Hypothalamus (tissue), 51 donors: ENCODE measurements around the gene JRKL.

Experiments
- DNase-seq, 51 donors: peaks; one replicate each; lab custom pipeline; 2025; lab: John Stamatoyannopoulos, UW

The JRKL gene

GRCh38 chr11:96389720-96390487 lies at the start of gene JRKL, which contains the start of gene CCDC82:
JRKL (plus strand) TSS chr11:96390013; CDS start chr11:96390650, 637 bp downstream.
CCDC82 (minus strand) TSS chr11:96389912; CDS start chr11:96384747, 5,165 bp downstream.
- DNase-seq: peak; percentile 55 to 97 (median 92)

GRCh38 chr11:96340555-96340885 lies 49.3 kb upstream of the JRKL start:
- DNase-seq: no peak

- peak in 38 of 51 donors; percentile 10 to 66 (median 40) for DNase-seq
These were observed 48.4 kb upstream of the JRKL start for GRCh38 chr11:96341211-96342013.

- DNase-seq: peak in 1 of 51 donors; percentile 59
These were observed 47.5 kb upstream of the JRKL start for GRCh38 chr11:96342014-96342960.

GRCh38 chr11:96342961-96343711 lies 46.7 kb upstream of the JRKL start, which contains the start of gene MAML2:
MAML2 (minus strand) TSS chr11:96343195; CDS start chr11:96341895, 1,300 bp downstream.
- DNase-seq: peak; percentile 11 to 96 (median 89)

- no peak for DNase-seq
These were observed 33.0 kb upstream of the JRKL start for GRCh38 chr11:96356848-96357247.

GRCh38 chr11:96357794-96358193 lies 32.0 kb upstream of the JRKL start:
- no peak for DNase-seq

- no peak for DNase-seq
These were observed 31.5 kb upstream of the JRKL start for GRCh38 chr11:96358321-96358720.

GRCh38 chr11:96361778-96362177 lies 28.0 kb upstream of the JRKL start:
- DNase-seq: no peak

- no peak for DNase-seq
These were observed 24.3 kb upstream of the JRKL start for GRCh38 chr11:96365493-96365892.

- DNase-seq: no peak
These were observed 23.8 kb upstream of the JRKL start for GRCh38 chr11:96366024-96366423.

- no peak for DNase-seq
These were observed 22.5 kb upstream of the JRKL start for GRCh38 chr11:96367342-96367741.

- no peak for DNase-seq
These were observed 16.0 kb upstream of the JRKL start for GRCh38 chr11:96373826-96374225.

GRCh38 chr11:96376796-96377195 lies 13.0 kb upstream of the JRKL start:
- DNase-seq: no peak

GRCh38 chr11:96384156-96384555 lies 5.7 kb upstream of the JRKL start:
- DNase-seq: no peak

GRCh38 chr11:96385187-96385586 lies 4.6 kb upstream of the JRKL start:
- DNase-seq: no peak

- peak in 21 of 51 donors; percentile 4 to 77 (median 49) for DNase-seq
These were observed 708 bp upstream of the JRKL start for GRCh38 chr11:96388891-96389719.

- DNase-seq: peak in 1 of 51 donors; percentile 54
These were observed 627 bp downstream of the JRKL start for GRCh38 chr11:96390488-96390792.

- DNase-seq: no peak
These were observed 2.0 kb downstream of the JRKL start for GRCh38 chr11:96391698-96392307.
